ENCODE data around the gene DGKI. TPM values are rescaled to one million over a fixed set of nuclear protein-coding genes. Genes with fewer than 3 reads are reported as not detected.

DGKI gene
- total RNA-seq, 6 experiments from 2014 or later, result 1.2 to 2.2 (median 1.6) TPM

DNA sequence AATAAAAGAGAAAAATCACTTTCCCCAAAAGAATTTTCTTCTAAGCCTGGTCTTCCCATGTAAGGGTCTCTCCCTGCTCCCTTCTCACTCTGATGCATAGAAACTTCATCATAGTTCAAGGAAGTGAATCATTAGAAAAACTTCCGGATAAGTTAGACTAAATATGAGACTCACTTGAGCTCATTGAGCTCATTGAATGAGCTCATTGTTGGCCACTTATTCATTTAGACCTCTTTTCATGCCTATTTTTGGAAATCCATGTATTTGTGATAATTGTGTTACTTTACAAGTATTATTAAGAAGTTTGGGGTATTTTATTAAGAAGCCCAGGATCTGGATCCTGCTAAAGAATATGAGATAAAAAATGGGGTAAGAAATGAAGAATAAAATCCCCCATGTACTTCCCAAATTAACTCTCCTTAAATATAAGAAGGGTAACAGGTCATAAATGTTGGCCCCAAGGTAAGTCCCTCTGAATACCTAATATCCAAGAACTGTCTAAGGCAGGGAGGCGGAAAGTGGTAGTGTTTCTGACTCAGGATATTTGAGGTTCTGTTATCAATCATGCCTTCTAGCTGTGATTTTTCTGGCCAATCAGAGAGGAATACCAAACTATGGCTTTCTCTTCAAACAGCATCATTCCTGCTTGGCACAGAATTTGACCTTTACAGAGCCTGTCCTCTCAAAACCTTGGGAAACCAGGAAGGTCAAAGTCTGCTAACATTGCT is 266.7 kb downstream of the DGKI start:
- peak overlapping the region; percentile 83 for H3K27ac Mint-ChIP-seq
- no peaks in the 10 kb centered on the region for H3K27me3 Mint-ChIP-seq (ENCODE audit: insufficient read depth)
- TF ChIP-seq, protein P1, sequence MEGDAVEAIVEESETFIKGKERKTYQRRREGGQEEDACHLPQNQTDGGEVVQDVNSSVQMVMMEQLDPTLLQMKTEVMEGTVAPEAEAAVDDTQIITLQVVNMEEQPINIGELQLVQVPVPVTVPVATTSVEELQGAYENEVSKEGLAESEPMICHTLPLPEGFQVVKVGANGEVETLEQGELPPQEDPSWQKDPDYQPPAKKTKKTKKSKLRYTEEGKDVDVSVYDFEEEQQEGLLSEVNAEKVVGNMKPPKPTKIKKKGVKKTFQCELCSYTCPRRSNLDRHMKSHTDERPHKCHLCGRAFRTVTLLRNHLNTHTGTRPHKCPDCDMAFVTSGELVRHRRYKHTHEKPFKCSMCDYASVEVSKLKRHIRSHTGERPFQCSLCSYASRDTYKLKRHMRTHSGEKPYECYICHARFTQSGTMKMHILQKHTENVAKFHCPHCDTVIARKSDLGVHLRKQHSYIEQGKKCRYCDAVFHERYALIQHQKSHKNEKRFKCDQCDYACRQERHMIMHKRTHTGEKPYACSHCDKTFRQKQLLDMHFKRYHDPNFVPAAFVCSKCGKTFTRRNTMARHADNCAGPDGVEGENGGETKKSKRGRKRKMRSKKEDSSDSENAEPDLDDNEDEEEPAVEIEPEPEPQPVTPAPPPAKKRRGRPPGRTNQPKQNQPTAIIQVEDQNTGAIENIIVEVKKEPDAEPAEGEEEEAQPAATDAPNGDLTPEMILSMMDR (IDR thresholded peaks at IDR 0.05), result no peak
- DNase-seq, result peak; percentile 70
- H3K4me3 Mint-ChIP-seq, result peak overlapping the region; percentile 50
- no peaks in the 10 kb centered on the region for H3K9me3 Mint-ChIP-seq
- H3K4me1 Mint-ChIP-seq (ENCODE audit: low read depth), result peaks cover 58% of the 10 kb centered on the region
- H3K36me3 Mint-ChIP-seq (ENCODE audit: low read depth), result peaks cover 15% of the 10 kb centered on the region

DNA sequence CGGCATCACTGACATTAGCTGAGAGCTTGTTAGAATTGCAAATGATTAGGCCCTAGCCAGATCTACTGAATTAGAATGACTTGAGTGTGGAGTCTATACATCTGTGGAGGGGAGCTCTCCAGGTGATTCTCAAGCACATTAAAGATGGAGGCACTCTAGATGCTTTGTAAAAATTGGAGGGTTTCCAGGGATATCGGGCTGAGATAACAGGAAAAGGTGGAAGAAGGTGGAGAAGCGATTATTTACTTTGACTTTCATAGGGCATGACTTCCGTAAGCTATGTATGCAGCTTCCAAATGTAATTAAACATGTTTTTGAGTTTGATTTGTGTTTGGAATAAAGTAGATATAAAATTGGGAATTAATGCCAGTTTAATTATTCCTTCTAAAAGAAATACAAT is 268.2 kb downstream of the DGKI start:
- H3K27me3 Mint-ChIP-seq (ENCODE audit: insufficient read depth), result no peaks in the 10 kb centered on the region
- peaks cover 15% of the 10 kb centered on the region; the same call in 1 of the 2 replicates for H3K36me3 Mint-ChIP-seq (ENCODE audit: low read depth)
- peaks cover 63% of the 10 kb centered on the region for H3K4me1 Mint-ChIP-seq (ENCODE audit: low read depth)
- TF ChIP-seq, protein P1 (IDR thresholded peaks at IDR 0.05), result no peak
- no peak for DNase-seq
- no peak overlapping the region for H3K27ac Mint-ChIP-seq
- no peak overlapping the region for H3K4me3 Mint-ChIP-seq
- H3K9me3 Mint-ChIP-seq, result no peaks in the 10 kb centered on the region

DNA sequence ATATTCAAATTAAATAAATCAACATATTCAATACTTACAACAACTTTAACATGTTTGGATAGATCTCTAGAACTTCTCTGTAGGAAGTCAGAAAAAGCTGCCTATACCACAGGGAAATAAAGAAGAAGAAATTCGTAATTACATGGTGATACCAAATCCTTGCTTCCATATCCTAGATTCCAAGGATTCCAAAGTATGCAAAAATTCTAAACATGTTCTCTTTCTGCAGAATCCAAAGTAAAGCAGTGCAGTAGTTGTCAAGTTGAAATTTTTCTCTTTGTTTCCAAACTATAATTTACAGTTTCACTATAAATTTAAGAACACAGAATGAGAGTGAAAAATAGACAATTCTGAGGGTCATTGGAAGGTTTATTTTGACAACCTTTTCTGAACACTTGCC is 269.6 kb downstream of the DGKI start:
- Mint-ChIP-seq H3K4me3 (no peak overlapping the region), H3K27ac (no peak overlapping the region), H3K9me3 (no peaks in the 10 kb centered on the region), H3K4me1 (ENCODE audit: low read depth) (peaks cover 71% of the 10 kb centered on the region), H3K36me3 (ENCODE audit: low read depth) (peaks cover 10% of the 10 kb centered on the region; the same call in 1 of the 2 replicates), H3K27me3 (ENCODE audit: insufficient read depth) (no peaks in the 10 kb centered on the region)
- DNase-seq, result no peak
- TF ChIP-seq, protein P1 (IDR thresholded peaks at IDR 0.05), result no peak

DNA sequence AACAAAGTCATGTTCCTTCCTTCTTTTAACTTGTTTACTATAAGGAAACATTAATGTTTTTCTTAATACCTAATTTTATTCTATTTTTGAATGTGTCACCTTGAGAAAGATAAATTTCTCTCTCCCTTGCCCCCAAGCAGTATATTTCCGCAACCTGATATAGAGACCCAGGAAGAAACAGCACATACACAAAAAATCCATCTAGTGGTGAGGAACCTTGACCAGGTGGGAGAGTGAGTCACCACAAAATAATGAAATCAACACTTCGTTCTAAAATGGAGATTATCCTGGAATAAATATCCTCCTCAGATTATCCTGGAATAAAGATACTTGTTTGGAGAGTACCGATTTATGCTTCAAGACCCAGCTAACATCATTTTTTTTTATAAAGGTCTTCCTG is 270.3 kb downstream of the DGKI start:
- H3K4me3 Mint-ChIP-seq, result no peak overlapping the region
- peaks cover 70% of the 10 kb centered on the region for H3K4me1 Mint-ChIP-seq (ENCODE audit: low read depth)
- H3K27me3 Mint-ChIP-seq (ENCODE audit: insufficient read depth), result no peaks in the 10 kb centered on the region; the same call in 1 of the 2 replicates
- H3K27ac Mint-ChIP-seq, result no peak overlapping the region
- DNase-seq, result no peak
- TF ChIP-seq, protein P1 (IDR thresholded peaks at IDR 0.05), result no peak
- H3K9me3 Mint-ChIP-seq, result no peaks in the 10 kb centered on the region
- peaks cover 10% of the 10 kb centered on the region; the same call in 1 of the 2 replicates for H3K36me3 Mint-ChIP-seq (ENCODE audit: low read depth)

DNA sequence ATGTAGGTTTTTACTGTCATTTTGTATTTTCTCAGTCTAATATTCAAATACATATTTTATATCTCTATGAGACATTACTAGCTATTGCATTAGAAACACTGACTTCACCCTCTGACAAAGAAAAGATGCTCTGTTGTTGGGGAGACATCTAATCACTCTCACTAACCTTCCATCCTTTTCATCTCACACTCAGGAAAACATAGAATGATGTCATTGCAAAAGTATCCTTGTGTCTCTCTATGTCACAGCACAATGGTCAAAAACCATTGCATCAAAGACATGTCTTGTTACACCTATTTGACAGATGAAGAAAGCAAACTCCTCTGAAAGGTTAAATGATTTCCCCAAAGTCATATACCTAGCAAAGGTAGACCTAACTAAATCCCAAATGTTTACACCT is 272.0 kb downstream of the DGKI start:
- Mint-ChIP-seq H3K4me1 (ENCODE audit: low read depth) (peaks cover 54% of the 10 kb centered on the region), H3K9me3 (no peaks in the 10 kb centered on the region), H3K27me3 (ENCODE audit: insufficient read depth) (no peaks in the 10 kb centered on the region; the same call in 1 of the 2 replicates), H3K4me3 (no peak overlapping the region), H3K36me3 (ENCODE audit: low read depth) (peaks cover 10% of the 10 kb centered on the region; the same call in 1 of the 2 replicates), H3K27ac (no peak overlapping the region)
- DNase-seq, result no peak
- TF ChIP-seq, protein P1 (IDR thresholded peaks at IDR 0.05), result no peak

All from HFFc6 (cell line).